T-helper 2 cell treated with Interferon-gamma antibody and Interleukin-4, amounts not matched to agents 100 ng/mL and 5 ng/mL, for 36 hours (primary cell): ENCODE results near the gene CRY1. TPM values are rescaled to one million over a fixed set of nuclear protein-coding genes. Genes with fewer than 3 reads are reported as not detected.

Source experiments
- total RNA-seq: library from RNA; stranded (reverse); gene quantifications from 2 replicates; pipeline ENCODE4 v1.2.3, GENCODE V29; 2022

CRY1 gene
- total RNA-seq, 1 donor from 2014 or later: 14.7 TPM

Other genes with a start within 250 kb of the CRY1 start
- gene TMEM263, start 137.6 kb downstream of the CRY1 start, total RNA-seq: 22.9 and 23.0 TPM in 2 replicates
- gene MTERF2, start 106.4 kb downstream of the CRY1 start, total RNA-seq: 4.2 and 4.8 TPM in 2 replicates